Tibial nerve (tissue), 3 donors: ENCODE results near the gene PRKAG2.

Experiments used
- POLR2A ChIP-seq, 2 donors: fragments of 450-650 bp; IDR thresholded peaks; one replicate each; pipeline ENCODE4 v1.6.1; 2017; ENCODE audit warnings: antibody characterized with exemption in 2 of 2, mild to moderate bottlenecking in 2 of 2, moderate library complexity in 2 of 2
- TF ChIP-seq, protein P1 (sequence below), 5 experiments: fragments of 200-600 bp in 3 of 5; fragments of 450-650 bp in 2 of 5; sonication (generic) in 3 of 5; IDR thresholded peaks; one replicate each; pipeline ENCODE4 v1.5.1; 2016 to 2019; ENCODE audit warnings: antibody characterized with exemption in 5 of 5, mild to moderate bottlenecking in 3 of 5, moderate library complexity in 2 of 5

DNA sequence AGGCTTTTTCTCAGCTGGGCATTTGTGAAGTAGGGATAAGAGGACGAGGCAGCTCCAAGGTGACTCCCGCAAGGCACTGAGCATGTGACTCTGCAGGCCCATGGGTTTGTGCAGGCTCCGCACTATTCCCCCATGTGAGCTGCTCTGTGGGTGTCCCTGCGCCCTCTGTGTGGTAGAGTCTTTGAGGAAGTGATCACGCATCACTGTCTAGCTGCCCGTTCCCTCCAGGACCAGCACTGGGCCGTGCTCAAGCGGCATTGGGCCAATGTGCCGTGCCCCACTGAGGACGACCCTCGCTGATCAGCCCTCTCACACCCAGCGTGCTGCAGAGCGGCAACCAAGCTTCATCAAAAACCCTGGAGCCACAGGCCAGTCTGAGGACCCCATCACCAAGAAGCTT, 7.5 kb downstream of the PRKAG2 start:
- TF ChIP-seq, protein P1, sequence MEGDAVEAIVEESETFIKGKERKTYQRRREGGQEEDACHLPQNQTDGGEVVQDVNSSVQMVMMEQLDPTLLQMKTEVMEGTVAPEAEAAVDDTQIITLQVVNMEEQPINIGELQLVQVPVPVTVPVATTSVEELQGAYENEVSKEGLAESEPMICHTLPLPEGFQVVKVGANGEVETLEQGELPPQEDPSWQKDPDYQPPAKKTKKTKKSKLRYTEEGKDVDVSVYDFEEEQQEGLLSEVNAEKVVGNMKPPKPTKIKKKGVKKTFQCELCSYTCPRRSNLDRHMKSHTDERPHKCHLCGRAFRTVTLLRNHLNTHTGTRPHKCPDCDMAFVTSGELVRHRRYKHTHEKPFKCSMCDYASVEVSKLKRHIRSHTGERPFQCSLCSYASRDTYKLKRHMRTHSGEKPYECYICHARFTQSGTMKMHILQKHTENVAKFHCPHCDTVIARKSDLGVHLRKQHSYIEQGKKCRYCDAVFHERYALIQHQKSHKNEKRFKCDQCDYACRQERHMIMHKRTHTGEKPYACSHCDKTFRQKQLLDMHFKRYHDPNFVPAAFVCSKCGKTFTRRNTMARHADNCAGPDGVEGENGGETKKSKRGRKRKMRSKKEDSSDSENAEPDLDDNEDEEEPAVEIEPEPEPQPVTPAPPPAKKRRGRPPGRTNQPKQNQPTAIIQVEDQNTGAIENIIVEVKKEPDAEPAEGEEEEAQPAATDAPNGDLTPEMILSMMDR (IDR thresholded peaks at IDR 0.05): no peak
- no peak for TF ChIP-seq POLR2A (IDR thresholded peaks at IDR 0.05)
